H54 (cell line): ENCODE data around the gene BPIFB2.
"Not testable (repeated sequence)": the region's sequence is repeated elsewhere in the genome, so short reads cannot be mapped to it uniquely, and the experiment has no call there.

ENCODE experiments used
- DNase-seq: peaks from one replicate; pipeline ENCODE4 v3.0.0; 2011; ENCODE audit warnings: low spot score, mixed read lengths; ENCODE audit not compliant: insufficient read length
- FAIRE-seq: peaks from 3 replicates; lab custom pipeline; 2011; peaks lifted over from hg19 to GRCh38; lab: Jason Lieb, UNC
- POLR2A ChIP-seq: IDR thresholded peaks from 2 replicates; pipeline ENCODE4 v1.6.1; 2011; ENCODE audit warnings: low read depth, mild to moderate bottlenecking, low read length

Gene BPIFB2

GRCh38 chr20:32966881-32967781, 40.4 kb upstream of the BPIFB2 start:
- TF ChIP-seq POLR2A: no peak
- DNase-seq (no peak), FAIRE-seq (no peak)

- no peak for TF ChIP-seq POLR2A
- DNase-seq (no peak), FAIRE-seq (no peak)
Measured at GRCh38 chr20:32967961-32968457, 39.5 kb upstream of the BPIFB2 start.

- FAIRE-seq: no peak
- TF ChIP-seq POLR2A: no peak
- no peak for DNase-seq
Measured at GRCh38 chr20:32968478-32969241, 38.8 kb upstream of the BPIFB2 start.

DNA sequence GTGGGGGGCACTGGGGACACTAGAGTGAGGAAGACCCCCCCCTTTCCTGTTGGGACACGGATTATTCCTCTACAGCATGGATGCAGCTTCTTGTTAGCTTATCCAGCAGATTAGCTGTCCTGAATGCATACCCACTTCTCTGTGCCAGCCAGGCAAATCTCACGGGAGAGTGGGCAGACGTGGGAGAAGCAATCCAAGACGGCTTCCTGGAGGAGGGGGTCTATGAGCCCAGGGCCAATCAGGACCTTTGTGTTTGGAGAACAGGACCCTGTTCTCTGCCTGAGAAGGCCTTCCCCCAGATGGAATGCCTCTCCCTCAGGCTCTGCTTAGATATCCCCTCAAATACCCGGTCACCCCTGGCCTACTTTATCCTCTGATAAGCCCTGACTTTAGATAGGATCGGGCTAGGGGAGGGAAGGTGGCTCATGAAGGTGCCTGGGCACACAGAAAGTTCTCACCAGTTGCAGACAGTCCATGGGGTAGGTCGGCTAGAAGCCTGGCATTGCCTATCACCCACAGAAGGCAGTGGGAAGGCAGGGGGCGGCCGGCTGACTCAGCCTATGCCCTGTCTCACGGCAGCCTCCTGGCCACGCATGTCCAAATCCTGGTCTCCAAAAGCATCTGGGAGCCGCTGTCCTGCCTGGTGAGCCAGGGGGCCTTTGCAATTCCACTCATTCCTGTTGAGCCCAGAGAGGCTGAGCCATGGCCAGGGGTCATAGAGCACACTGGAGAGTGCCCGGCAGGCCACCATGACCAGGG, 38.0 kb upstream of the BPIFB2 start:
- no peak for DNase-seq
- no peak for TF ChIP-seq POLR2A
- FAIRE-seq: no peak

GRCh38 chr20:32970115-32970972, 37.2 kb upstream of the BPIFB2 start:
- DNase-seq (no peak), FAIRE-seq (no peak)
- no peak for TF ChIP-seq POLR2A

GRCh38 chr20:32970973-32971300, 36.6 kb upstream of the BPIFB2 start:
- no peak for FAIRE-seq
- TF ChIP-seq POLR2A: no peak
- no peak for DNase-seq

- no peak for FAIRE-seq
- DNase-seq: no peak
- no peak for TF ChIP-seq POLR2A
Measured at GRCh38 chr20:32971703-32972161, 35.8 kb upstream of the BPIFB2 start.

DNA sequence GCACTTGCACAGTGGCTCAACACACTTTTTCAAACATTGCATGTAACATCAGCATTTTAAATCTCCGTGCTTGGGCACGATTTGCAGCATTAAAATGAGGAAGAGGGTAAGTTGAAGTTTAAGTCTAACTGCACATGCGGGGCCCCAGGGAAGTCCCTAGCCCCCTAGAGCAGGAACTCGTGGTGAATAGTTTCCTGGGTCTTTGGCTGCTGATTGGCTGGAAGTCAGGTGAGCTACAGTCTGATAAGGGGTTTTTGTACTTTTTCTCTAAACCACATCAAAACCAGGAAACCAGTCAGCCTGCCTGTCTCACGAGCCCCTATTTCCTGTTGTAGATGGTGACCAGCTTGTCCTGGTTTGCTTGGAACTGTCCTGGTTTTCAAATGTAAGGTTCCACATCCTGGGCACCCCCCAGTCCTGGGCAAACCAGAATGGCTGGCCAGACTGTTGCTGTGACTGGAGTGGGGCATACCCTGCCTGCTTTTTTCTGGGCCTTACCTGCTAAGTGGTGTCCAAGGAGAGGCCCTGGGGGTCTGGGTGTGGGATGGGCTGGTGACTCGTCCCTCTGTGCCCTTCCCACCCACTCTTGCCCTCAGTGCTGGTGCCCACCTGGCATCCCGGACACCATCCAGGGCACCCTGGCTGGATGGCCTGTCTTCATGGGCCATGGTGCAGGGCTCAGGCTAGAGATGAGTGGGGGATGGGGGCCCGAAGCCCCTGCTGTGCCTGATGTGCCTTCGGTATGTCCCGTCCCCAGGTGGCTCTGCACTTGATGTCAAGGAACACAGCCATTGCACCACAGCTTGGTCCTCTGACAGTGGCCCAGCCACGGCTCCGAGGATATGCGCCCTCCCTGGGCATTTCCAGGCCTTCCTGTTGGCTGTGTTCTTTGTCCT, 35.1 kb upstream of the BPIFB2 start:
- no peak for DNase-seq
- TF ChIP-seq POLR2A: no peak
- no peak for FAIRE-seq

DNA sequence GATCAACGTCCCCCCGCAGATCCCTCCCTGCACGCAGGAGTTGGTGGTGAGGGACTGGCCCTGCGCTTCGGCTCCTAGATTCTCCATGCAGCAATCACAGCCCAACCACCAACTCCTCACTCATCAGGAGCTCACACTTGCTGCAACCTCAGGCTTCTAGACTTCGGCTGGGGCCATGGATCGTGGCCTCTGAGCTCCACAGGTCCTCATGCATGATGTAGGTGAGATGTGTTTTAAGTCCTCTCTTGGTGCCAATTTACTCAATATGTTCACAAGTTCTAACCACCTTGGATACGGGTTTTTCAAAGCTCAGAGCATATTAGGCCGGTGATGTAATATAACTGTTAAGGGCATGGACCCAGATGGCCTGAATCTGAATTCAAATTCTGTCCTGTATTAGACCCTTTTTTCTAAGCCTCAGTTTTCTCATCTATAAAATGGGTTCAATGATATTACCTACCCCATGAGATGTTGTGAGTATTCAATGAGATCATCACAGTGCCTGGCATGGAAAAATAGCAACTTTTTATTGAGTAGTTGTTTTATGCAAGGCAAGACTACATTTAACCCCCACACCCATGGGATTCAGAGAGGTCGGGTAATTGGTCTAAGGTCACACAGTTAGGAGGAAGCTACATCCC, 34.3 kb upstream of the BPIFB2 start:
- DNase-seq (no peak), FAIRE-seq (no peak)
- TF ChIP-seq POLR2A: no peak

- not testable (repeated sequence) for FAIRE-seq, DNase-seq
Measured at GRCh38 chr20:32974204-32975064, 33.1 kb upstream of the BPIFB2 start.

GRCh38 chr20:32975121-32975520, 32.4 kb upstream of the BPIFB2 start:
- not testable (repeated sequence) for FAIRE-seq

More at GRCh38 chr20:32975121-32975520, 32.4 kb upstream of the BPIFB2 start:
- DNase-seq: not testable (repeated sequence)
